Cardiac muscle cell (in vitro differentiated cells and primary cell): ENCODE results near the gene PTPRK. TPM values are rescaled to one million over a fixed set of nuclear protein-coding genes. Genes with fewer than 3 reads are reported as not detected.

Experiments used
- DNase-seq, 2 donors: peaks; one replicate each; pipeline versions ENCODE4 v3.0.0 to v3.0.0-alpha.2; 2010 to 2017; ENCODE audit warnings: low read depth in 1 of 2, low spot score in 1 of 2
- H3K27ac ChIP-seq: fragments of 200-600 bp; sonication (generic); 2 replicates; pipeline ENCODE4 v1.5.1; 2016
- H3K27me3 ChIP-seq: fragments of 200-600 bp; sonication (generic); 2 replicates; pipeline ENCODE4 v1.6.0; 2016; ENCODE audit warnings: control low read depth
- H3K36me3 ChIP-seq: fragments of 200-600 bp; sonication (generic); 2 replicates; pipeline ENCODE4 v1.5.1; 2016; ENCODE audit warnings: control low read depth
- H3K4me1 ChIP-seq: fragments of 200-600 bp; sonication (generic); 2 replicates; pipeline ENCODE4 v1.8.1; 2017; ENCODE audit warnings: low read depth, mild to moderate bottlenecking, mixed run types
- H3K4me3 ChIP-seq: fragments of 200-600 bp; sonication (generic); 2 replicates; pipeline ENCODE4 v1.5.1; 2016; ENCODE audit warnings: mild to moderate bottlenecking
- H3K9me3 ChIP-seq: fragments of 200-600 bp; sonication (generic); 2 replicates; pipeline ENCODE4 v1.5.1; 2017; ENCODE audit warnings: low read depth, mild to moderate bottlenecking, control low read depth
- polyA plus RNA-seq: library from polyadenylated mRNA; unstranded; fragments of >200 nt; fragmentation: Nextera tagmentation; extraction: Ambion mirVana; gene quantifications from 2 replicates; pipeline ENCODE4 v1.2.1, GENCODE V29; 2016
- total RNA-seq: library from RNA; depleted of rRNA; stranded (reverse); fragments of >200 nt; gene quantifications from 2 replicates; pipeline ENCODE4 v1.2.3, GENCODE V29; 2016
- TF ChIP-seq, protein P1 (sequence below): IDR thresholded peaks from 2 replicates; pipeline ENCODE4 v1.5.1; 2012; ENCODE audit warnings: low read depth, mild to moderate bottlenecking, low read length

Gene PTPRK
- total and polyA plus RNA-seq, 2 experiments from 2014 or later = 48.3 to 73.1 TPM

DNA sequence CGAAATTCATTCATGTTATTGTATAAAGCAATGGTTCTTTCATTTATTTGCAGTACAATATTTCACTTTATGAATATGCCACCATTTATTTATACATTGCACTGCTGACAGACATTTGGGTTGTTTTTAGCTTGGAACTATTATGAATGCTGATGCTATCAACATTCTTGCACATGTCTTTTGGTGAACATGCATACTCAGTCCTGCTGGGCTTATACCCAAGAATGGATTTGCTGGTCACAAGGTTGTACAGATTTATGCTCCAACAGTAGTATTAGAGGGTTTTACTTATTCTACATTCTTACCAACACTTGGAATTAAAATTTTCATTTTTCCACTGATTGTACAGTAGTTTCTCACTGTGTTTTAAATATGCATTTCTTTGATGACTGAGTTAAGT lies 126.2 kb downstream of the PTPRK start:
- no peak overlapping the region for H3K4me3 ChIP-seq
- peaks cover 17% of the 10 kb centered on the region for H3K4me1 ChIP-seq
- no peaks in the 10 kb centered on the region for H3K27me3 ChIP-seq
- H3K9me3 ChIP-seq = no peaks in the 10 kb centered on the region
- no peak for DNase-seq
- H3K27ac ChIP-seq = no peak overlapping the region
- TF ChIP-seq, protein P1, sequence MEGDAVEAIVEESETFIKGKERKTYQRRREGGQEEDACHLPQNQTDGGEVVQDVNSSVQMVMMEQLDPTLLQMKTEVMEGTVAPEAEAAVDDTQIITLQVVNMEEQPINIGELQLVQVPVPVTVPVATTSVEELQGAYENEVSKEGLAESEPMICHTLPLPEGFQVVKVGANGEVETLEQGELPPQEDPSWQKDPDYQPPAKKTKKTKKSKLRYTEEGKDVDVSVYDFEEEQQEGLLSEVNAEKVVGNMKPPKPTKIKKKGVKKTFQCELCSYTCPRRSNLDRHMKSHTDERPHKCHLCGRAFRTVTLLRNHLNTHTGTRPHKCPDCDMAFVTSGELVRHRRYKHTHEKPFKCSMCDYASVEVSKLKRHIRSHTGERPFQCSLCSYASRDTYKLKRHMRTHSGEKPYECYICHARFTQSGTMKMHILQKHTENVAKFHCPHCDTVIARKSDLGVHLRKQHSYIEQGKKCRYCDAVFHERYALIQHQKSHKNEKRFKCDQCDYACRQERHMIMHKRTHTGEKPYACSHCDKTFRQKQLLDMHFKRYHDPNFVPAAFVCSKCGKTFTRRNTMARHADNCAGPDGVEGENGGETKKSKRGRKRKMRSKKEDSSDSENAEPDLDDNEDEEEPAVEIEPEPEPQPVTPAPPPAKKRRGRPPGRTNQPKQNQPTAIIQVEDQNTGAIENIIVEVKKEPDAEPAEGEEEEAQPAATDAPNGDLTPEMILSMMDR = no peak
- peaks cover 4% of the 10 kb centered on the region for H3K36me3 ChIP-seq

DNA sequence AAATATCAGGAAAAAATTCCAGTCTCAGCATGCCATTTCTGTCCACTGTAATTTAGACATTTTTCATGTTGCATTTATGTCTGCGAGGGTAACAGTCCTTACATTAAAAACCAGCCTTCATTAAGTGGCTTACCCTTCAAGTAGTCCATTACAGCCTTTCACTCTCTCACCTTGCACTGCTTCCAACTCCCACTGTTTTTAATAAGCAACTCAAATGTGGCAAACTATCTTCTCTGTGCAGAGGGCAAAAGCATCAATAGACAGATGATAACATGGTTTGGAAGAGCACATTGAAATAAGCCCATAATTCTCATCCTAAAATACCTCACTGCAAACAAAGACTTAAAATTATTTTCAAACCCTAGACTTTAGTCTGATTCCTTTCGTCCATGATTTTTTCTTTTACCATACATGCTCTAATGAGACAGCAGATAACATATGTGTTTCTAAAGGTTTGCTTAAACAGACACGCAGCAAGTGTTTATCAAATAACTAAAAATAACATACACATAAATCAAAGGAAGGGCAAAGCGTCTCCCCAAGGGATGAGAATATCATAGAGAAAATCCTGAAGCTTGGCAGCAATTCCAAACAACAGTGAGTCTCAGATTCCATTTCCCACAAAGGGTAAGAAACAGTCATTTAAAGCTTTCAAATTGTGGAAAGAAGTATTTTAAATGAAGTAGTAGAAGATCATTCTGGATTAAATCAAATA lies 130.4 kb downstream of the PTPRK start:
- peaks cover 20% of the 10 kb centered on the region for H3K4me1 ChIP-seq
- no peaks in the 10 kb centered on the region for H3K27me3 ChIP-seq
- H3K36me3 ChIP-seq = no peaks in the 10 kb centered on the region
- H3K9me3 ChIP-seq = no peaks in the 10 kb centered on the region
- H3K27ac ChIP-seq = peak overlapping the region; percentile 4
- DNase-seq = no peak
- TF ChIP-seq, protein P1 = no peak
- no peak overlapping the region for H3K4me3 ChIP-seq

DNA sequence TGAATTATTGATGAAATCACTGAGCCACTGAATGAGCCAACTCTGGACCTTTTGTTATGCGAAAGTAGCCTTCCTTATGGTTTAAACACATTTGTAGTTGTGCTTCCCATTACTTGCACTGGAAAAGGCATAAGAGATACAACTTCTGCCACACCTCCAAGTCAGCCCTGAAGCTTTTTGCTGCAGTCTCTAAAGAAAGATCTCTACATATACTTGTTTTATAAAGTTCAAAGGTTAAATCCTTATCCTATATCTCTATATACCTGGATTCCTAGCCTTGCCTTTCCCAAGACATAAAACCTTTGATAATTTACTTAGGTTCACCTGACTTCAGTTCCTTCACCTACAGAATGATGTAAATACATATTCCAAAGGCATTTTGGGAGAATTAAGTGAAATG lies 132.0 kb downstream of the PTPRK start:
- TF ChIP-seq, protein P1 = no peak
- no peaks in the 10 kb centered on the region for H3K9me3 ChIP-seq
- H3K4me3 ChIP-seq = no peak overlapping the region
- no peaks in the 10 kb centered on the region for H3K36me3 ChIP-seq
- no peak for DNase-seq
- H3K27me3 ChIP-seq = no peaks in the 10 kb centered on the region
- peaks cover 20% of the 10 kb centered on the region for H3K4me1 ChIP-seq
- peak overlapping the region; percentile 0 for H3K27ac ChIP-seq

DNA sequence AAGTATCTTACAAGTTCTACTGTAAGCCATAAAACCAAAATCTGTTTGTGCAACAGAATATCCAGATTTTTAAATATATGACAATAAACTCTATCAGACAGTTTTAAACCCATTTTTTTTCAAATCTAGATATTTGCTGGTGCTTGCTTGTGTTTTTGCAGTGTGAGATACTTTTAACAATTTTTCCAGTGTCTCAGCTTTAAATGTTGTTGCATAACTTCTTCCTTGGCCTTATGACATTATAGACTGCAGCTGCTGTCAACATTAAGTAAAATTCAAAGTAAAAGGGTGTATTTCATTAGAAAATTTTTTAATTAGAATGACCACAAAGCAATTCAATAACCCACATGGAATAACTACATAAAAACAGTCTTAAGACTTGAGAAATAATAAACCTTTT lies 139.5 kb downstream of the PTPRK start:
- peak in 1 of 2 donors; percentile 15 for DNase-seq
- peaks cover 5% of the 10 kb centered on the region for H3K36me3 ChIP-seq
- no peaks in the 10 kb centered on the region for H3K9me3 ChIP-seq
- H3K27ac ChIP-seq = no peak overlapping the region
- H3K27me3 ChIP-seq = no peaks in the 10 kb centered on the region
- TF ChIP-seq, protein P1 = no peak
- no peaks in the 10 kb centered on the region for H3K4me1 ChIP-seq
- no peak overlapping the region for H3K4me3 ChIP-seq

DNA sequence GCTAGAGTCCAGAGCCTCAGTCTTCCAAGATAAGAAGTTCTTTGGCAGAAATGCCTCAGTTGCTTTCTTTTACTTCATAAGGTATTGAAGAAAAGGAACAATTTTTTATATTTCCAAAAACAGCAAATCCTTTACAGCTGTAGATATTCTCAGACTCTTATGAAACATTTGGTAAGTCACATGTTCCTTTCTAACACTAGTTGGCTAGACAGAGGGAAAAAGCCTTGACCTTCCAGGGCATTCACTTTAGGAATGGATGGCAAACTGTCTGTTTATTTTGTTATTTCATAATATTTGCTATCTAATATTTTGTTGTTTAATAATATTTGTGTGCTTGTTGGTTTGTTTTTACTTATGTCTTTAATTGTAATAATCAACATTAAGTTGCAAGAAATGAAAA lies 140.8 kb downstream of the PTPRK start:
- TF ChIP-seq, protein P1 = no peak
- H3K27ac ChIP-seq = no peak overlapping the region
- H3K4me1 ChIP-seq = no peaks in the 10 kb centered on the region
- no peaks in the 10 kb centered on the region for H3K9me3 ChIP-seq
- H3K4me3 ChIP-seq = no peak overlapping the region
- DNase-seq = peak in 1 of 2 donors; percentile 2
- peaks cover 5% of the 10 kb centered on the region for H3K36me3 ChIP-seq
- no peaks in the 10 kb centered on the region for H3K27me3 ChIP-seq
